ENCODE measurements around the gene RNF44.
A peak's percentile ranks its signal among the peaks of the same experiment; 100 is the strongest.
"Not testable (repeated sequence)": the region's sequence is repeated elsewhere in the genome, so short reads cannot be mapped to it uniquely, and the experiment has no call there.

The RNF44 gene

DNA sequence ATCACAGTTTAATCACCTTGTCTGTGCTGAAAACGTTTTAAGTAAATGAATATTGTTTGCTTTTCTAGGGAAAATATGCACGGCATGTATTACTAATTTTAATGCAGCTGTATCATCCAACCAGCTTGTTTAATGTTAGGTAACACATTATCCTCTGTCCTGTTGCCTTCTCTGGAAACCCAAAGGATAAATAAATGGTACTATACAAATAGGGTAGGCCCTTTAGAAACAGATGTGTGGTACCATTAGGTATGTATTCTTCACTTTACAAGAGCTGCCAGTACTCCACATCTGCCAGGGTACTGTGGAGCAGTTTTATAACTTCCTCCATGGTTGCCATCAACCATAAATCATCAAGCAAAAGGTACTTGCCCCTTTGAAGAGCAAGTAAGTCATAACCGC lies 46.1 kb downstream of the RNF44 start:
- in situ Hi-C loops (cut with MboI; ENCODE audit: low pct_unique_long_range_greater_than_20kb, low sequenced_read_pairs), result no loop called here
- DNase-seq, result no peak

DNA sequence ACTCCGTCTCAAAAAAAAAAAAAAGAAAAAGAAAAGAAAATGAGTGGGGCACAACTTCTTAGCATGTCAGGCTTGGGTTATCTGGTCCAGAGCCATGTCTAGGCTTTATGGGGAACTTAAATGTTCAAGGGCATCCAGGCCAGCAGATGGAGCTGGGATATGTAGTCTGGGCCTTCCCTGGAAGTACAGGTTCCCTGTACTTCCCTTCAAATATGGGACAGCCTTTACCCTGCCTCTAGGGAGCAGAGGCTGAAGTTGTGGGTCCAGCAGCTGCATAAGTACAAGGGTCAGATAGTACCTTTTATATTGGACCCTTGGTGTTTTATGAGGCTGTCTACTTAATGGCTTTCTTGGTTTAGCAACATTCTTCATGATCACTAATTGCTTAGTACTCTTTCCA lies 46.9 kb downstream of the RNF44 start:
- peak; percentile 34 for DNase-seq
- in situ Hi-C loops (cut with MboI; ENCODE audit: low pct_unique_long_range_greater_than_20kb, low sequenced_read_pairs), result no loop called here

DNA sequence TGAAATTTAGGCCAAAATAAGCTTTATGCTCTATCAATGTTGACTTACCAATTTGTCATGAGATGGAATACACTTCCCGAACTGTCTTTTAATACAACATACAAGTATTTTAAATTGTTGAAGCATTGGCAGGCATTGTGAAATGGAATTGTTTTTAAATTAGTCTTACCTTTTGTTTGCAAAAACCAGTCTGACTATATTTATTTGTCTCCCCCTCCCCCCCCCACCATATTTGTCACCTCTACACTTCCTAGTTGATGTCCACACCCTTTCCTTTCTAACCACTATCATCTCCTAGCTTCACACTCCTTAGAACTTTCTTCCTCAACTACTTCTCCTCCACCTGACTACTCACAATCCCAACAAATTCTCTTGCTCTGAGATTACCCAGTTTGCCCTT lies 48.1 kb downstream of the RNF44 start:
- DNase-seq, result no peak
- in situ Hi-C loops (cut with MboI; ENCODE audit: low pct_unique_long_range_greater_than_20kb, low sequenced_read_pairs), result no loop called here

DNA sequence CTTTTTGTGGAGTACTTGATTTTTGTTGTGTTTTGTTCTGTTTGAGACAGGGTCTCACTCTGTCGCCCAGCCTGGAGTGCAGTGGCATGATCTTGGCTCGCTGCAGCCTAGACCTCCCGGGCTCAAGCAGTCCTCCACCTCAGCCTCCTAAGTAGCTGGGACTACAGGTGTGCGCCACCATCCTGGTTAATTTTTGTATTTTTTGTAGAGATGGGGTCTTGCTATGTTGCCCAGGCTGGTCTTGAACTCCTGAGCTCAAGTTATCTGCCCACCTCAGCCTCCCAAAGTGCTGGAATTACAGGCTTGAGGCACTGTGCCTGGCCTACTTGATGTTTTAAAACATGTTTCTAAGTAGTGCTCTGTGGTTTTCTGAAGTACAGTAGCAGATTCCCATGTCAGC lies 50.0 kb downstream of the RNF44 start:
- DNase-seq; in situ Hi-C loops (cut with MboI; ENCODE audit: low pct_unique_long_range_greater_than_20kb, low sequenced_read_pairs): not testable (repeated sequence)

DNA sequence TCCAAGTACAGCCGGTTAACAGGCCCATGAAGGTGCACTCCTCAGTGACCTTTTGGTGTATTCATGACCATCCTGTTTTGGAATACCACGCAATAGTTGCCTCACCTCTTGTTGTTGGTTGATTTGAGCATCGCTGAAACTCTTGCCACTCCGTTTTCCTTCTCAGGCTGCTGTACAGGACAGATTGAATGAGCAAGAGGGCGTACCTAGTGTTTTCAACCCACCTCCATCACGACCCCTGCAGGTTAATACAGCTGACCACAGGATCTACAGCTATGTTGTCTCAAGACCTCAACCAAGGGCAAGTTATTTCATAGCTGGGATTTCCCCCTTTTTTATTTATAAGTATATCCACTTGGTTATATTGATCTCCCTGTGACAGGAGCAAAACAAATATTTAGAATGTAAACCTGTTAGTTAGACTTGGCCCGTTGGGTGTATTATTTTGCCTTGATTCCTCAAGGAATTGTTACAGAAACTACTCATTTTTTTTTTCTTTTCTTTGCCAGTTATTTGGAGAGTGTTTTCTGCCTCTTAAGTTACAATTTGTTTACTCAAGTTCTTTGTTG lies 50.9 kb downstream of the RNF44 start:
- in situ Hi-C loops (cut with MboI; ENCODE audit: low pct_unique_long_range_greater_than_20kb, low sequenced_read_pairs), result no loop called here
- no peak for DNase-seq

DNA sequence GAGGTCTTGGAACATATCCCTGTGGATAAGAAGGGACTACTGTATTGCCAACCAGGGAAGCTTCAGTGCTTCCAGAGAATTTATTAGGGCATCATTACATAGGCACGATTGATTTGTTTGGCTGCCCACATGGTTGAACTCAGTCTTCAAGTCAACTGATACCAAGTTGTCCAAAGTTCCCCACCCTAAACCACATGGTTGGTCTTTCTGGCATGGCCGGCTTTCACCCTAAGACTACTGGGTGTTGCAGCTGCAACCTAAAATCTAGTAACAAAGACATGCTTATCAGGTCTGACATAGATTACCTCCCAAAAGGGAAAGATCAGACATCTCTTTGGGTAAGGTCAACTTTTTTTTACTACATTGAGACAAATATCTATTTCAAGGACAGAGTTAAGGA lies 52.0 kb downstream of the RNF44 start:
- no peak for DNase-seq
- in situ Hi-C loops (cut with MboI; ENCODE audit: low pct_unique_long_range_greater_than_20kb, low sequenced_read_pairs), result no loop called here

DNA sequence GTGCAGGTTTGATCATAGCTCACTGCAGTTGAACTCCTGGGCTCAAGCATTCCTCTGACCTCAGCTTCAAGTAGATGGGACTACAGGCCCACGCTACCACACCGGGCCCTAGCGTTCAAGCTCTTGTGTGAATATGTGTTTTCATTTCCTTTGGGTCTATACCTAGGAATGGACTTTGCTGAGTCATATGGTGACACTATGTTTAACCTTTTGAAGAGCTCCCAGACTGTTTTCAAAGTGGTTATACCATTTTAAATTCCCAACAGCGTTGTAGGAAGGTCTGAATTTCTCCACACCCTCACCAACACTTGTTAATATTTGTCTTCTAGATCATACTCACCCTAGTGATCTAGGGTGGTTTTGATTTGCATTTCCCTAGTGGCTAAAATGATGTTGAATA lies 55.5 kb downstream of the RNF44 start:
- in situ Hi-C loops (cut with MboI; ENCODE audit: low pct_unique_long_range_greater_than_20kb, low sequenced_read_pairs), result no loop called here
- DNase-seq, result no peak
